PC-9 (cell line): ENCODE measurements around the gene UBTF.

Source experiments
- CTCF ChIP-seq: fragments of 200-600 bp; sonication (generic); conservative IDR thresholded peaks from 2 replicates; pipeline ENCODE4 v1.6.1; 2017; ENCODE audit warnings: mixed run types, antibody characterized with exemption, mild to moderate bottlenecking, moderate library complexity
- EZH2 ChIP-seq: fragments of 200-600 bp; sonication (generic); IDR thresholded peaks from 2 replicates; pipeline ENCODE4 v1.8.0; 2017; ENCODE audit warnings: antibody characterized with exemption, low read depth

GRCh38 chr17:44193326-44194084, 26.0 kb downstream of the UBTF start:
- TF ChIP-seq EZH2, result no peak
- no peak for TF ChIP-seq CTCF
